SW480 (cell line): ENCODE measurements around the gene SMTN.
"Not testable (repeated sequence)": the region's sequence is repeated elsewhere in the genome, so short reads cannot be mapped to it uniquely, and the experiment has no call there.

Source experiments
- DNase-seq: peaks from one replicate; pipeline ENCODE4 v3.0.0-alpha.2; 2016; ENCODE audit warnings: low spot score

Gene SMTN

GRCh38 chr22:31073125-31073524 is 8.0 kb upstream of the SMTN start:
- DNase-seq, result not testable (repeated sequence)

- not testable (repeated sequence) for DNase-seq
Measured at GRCh38 chr22:31073545-31074145, 7.5 kb upstream of the SMTN start.

- no peak for DNase-seq
Measured at GRCh38 chr22:31075961-31076360, 5.2 kb upstream of the SMTN start.

- no peak for DNase-seq
Measured at GRCh38 chr22:31077681-31078080, 3.4 kb upstream of the SMTN start.

- not testable (repeated sequence) for DNase-seq
Measured at GRCh38 chr22:31078389-31078788, 2.7 kb upstream of the SMTN start.

GRCh38 chr22:31079095-31079642 is 1.9 kb upstream of the SMTN start:
- DNase-seq, result peak; percentile 85

GRCh38 chr22:31080164-31080847 is 812 bp upstream of the SMTN start:
- DNase-seq, result no peak

GRCh38 chr22:31081963-31082605 is 966 bp downstream of the SMTN start:
- DNase-seq, result peak; percentile 36

- DNase-seq, result peak; percentile 71
Measured at GRCh38 chr22:31082606-31083376, 1.7 kb downstream of the SMTN start.

GRCh38 chr22:31083377-31083768 is 2.3 kb downstream of the SMTN start:
- peak; percentile 58 for DNase-seq

GRCh38 chr22:31083923-31084810 is 3.0 kb downstream of the SMTN start:
- DNase-seq, result no peak

GRCh38 chr22:31084811-31085492 is 3.8 kb downstream of the SMTN start:
- peak; percentile 80 for DNase-seq

- DNase-seq, result peak; percentile 65
Measured at GRCh38 chr22:31085493-31085824, 4.3 kb downstream of the SMTN start.

- no peak for DNase-seq
Measured at GRCh38 chr22:31085928-31086327, 4.8 kb downstream of the SMTN start.

- no peak for DNase-seq
Measured at GRCh38 chr22:31086703-31087330, 5.7 kb downstream of the SMTN start.

GRCh38 chr22:31087744-31088215 is 6.7 kb downstream of the SMTN start:
- no peak for DNase-seq

GRCh38 chr22:31088233-31088986 is 7.3 kb downstream of the SMTN start:
- no peak for DNase-seq

GRCh38 chr22:31089160-31090100 is 8.3 kb downstream of the SMTN start:
- no peak for DNase-seq
